NCI-H748 treated with DMSO at 0.1 percent for 48 hours (cell line): ENCODE data around the gene ATXN7L1.

Experiments
- DNase-seq: peaks from one replicate; lab custom pipeline; 2025; lab: John Stamatoyannopoulos, UW

ATXN7L1 gene

DNA sequence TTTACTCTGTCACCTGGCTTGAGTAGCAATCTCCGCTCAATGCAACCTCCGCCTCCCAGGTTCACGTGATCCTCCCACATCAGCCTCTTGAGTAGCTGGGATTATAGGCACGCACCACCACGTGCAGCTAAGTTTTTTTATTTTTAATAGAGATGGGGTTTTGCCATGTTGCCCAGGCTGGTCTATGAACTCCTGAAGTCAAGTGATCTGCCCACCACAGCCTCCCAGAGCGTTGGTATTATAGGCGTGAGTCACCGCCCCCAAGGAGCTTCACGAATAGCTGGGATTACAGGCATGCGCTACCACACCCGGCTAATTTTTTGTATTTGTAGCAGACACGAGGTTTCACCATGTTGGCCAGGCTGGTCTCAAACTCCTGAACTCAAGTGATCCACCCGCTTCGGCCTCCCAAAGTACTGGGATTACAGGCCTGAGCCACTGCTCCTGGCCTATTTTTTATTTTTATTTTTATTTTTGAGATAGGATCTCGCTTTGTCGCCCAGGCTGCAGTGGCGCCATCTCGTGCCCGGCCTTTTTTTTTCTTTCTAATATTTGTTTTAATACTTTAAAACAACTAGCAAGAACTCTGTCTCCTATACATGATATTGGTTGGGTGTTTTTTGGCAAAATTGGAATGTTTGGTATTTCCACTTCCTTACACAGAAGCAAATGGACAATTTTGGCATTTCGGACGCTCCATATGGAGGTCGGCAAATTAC lies 296.2 kb downstream of the ATXN7L1 start:
- no peak for DNase-seq

DNA sequence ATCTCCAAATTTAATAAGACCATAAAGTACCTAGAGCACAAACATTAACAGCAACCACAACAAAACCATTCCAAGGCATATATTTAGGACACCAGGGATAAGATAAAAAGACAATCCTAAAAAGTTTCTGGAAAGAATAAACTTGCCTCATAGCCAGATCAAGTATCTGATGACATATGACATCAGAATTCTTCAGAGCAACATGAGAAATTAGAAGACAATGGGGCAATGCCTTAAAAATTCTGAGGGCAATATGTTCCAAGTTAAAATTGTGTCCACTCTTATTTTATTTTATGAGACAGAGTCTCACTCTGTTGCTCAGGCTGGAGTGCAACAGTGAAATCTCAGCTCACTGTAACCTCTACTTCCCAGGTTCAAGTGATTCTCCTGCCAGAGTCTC lies 297.9 kb downstream of the ATXN7L1 start:
- DNase-seq: no peak

DNA sequence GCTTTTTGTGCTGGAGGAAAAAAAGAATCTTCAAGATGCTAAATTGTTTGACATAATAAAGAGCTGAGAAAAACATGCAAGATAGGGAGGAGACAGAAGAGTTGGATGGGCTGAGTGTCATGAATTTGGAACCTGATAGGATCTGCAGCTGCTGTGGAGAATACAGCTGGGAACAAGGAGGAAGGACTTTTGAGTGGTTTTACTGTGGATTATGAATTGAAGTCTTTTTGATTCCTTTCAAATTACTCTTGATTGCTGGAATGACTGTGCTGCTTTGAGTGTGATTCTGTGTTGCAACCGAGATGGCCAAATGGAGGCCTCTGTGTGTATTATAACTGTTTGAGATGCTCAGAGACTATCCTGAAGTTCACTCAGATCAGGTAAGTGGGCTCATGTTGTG lies 299.1 kb downstream of the ATXN7L1 start:
- no peak for DNase-seq

DNA sequence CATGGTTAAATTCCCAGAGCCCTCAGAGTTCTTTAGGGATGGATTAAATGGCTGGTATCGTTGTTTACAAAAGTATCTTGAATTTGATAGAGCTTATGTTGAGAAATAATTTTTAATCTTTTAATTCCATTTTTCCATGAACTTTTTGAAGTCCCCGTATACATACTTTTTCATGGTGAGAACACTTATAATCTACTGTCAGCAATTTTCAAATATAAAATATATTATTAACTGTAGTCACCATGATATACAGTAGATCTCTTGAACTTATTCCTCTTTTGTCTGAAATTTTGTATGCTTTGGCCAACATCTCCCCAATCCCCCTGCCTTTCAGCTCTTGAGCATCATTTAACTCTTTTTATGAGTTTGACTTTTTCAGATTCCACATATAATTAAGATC lies 304.5 kb downstream of the ATXN7L1 start:
- no peak for DNase-seq

DNA sequence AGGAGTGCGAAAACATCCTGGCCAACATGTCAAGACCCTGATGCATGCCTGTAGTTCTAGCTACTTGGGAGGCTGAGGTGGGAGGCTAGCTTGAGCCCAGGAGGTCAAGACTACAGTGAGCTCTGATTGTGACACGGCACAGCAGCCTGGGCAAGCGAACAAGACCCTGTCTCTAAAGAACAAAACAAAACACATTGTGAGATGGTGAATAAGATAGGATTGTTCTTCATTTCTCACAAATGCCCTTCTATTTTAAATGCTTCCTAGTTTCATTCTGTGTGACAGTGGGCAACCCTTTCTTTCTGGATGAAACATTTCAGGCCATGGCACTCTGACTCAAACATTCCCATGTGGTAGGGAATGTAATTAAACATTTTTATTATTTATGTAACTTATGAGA lies 308.6 kb downstream of the ATXN7L1 start:
- DNase-seq: no peak

DNA sequence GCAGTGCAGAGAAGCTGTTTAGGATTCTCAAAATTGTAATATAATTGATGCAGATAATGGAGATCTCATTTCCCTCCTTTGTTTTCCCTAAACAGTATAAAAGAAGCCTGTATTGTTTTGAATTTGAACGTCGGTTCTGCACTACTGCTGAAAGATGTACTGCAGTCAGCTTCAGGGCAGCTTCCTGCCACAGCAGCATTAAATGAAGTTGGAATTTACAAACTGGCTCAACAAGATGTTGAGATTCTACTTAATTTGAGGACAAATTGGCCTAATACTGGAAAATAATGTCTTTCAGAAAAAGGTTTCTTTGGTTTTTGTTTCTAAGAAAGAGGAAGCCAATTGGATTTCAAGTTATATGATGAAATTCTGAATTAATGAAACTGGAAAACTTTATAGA lies 309.4 kb downstream of the ATXN7L1 start:
- no peak for DNase-seq

DNA sequence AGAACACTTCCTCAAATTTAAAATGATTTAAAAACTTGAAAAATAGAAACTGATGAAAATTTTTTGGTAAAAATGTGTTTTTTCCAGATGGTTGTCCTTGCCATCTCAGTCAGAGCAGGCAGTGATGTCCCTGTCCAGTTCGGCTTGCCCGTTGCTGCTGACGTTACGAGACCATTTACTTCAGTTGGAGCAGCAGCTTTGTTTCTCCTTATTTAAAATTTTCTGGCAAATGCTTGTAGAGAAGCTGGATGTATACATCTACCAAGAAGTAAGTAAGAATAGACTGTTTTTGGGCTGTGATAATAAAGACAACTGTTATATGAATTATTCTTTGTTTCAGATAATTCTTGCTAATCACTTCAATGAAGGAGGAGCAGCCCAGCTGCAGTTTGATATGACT lies 311.2 kb downstream of the ATXN7L1 start:
- DNase-seq: no peak

DNA sequence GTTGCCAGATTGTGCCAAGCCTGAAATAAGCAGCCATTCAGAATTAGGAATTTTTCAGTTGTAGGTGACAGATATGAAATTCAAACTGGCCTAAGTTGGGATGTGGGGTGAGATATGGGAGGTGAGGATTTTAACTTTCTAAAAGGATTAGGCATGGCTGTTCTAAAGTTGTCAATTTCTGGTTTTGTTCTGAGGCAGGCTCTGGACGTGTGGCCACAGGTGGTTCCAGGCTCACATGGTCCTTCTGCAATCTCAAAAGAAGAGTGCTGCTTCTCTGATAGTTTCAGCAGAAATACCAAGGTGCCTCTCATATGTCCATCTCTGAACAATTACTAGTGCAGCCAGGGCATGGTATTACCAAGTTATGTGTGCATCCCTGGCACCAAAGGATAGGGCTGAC lies 316.5 kb downstream of the ATXN7L1 start:
- no peak for DNase-seq
